ENCODE results near the gene SPATA32.

Gene SPATA32

DNA sequence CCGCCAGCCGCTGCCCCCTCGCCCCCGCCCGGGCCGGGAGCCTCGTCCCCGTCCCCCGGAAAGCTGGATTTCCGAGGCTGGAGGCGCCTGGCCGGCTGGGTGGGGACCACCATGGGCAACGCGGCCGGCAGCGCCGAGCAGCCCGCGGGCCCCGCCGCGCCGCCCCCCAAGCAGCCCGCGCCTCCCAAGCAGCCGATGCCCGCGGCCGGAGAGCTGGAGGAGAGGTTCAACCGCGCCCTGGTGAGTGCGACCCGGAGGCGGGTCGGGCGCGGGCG lies 39.9 kb downstream of the SPATA32 start:
- no peak overlapping the region for H3K4me3 ChIP-seq (replicated peaks; ENCODE audit: low read depth, low read length)
- no peak for DNase-seq (ENCODE audit: extremely low read depth, low read depth)
- TF ChIP-seq, protein P1, sequence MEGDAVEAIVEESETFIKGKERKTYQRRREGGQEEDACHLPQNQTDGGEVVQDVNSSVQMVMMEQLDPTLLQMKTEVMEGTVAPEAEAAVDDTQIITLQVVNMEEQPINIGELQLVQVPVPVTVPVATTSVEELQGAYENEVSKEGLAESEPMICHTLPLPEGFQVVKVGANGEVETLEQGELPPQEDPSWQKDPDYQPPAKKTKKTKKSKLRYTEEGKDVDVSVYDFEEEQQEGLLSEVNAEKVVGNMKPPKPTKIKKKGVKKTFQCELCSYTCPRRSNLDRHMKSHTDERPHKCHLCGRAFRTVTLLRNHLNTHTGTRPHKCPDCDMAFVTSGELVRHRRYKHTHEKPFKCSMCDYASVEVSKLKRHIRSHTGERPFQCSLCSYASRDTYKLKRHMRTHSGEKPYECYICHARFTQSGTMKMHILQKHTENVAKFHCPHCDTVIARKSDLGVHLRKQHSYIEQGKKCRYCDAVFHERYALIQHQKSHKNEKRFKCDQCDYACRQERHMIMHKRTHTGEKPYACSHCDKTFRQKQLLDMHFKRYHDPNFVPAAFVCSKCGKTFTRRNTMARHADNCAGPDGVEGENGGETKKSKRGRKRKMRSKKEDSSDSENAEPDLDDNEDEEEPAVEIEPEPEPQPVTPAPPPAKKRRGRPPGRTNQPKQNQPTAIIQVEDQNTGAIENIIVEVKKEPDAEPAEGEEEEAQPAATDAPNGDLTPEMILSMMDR (IDR thresholded peaks at IDR 0.05; ENCODE audit: low read depth, low read length, missing control alignments): no peak

DNA sequence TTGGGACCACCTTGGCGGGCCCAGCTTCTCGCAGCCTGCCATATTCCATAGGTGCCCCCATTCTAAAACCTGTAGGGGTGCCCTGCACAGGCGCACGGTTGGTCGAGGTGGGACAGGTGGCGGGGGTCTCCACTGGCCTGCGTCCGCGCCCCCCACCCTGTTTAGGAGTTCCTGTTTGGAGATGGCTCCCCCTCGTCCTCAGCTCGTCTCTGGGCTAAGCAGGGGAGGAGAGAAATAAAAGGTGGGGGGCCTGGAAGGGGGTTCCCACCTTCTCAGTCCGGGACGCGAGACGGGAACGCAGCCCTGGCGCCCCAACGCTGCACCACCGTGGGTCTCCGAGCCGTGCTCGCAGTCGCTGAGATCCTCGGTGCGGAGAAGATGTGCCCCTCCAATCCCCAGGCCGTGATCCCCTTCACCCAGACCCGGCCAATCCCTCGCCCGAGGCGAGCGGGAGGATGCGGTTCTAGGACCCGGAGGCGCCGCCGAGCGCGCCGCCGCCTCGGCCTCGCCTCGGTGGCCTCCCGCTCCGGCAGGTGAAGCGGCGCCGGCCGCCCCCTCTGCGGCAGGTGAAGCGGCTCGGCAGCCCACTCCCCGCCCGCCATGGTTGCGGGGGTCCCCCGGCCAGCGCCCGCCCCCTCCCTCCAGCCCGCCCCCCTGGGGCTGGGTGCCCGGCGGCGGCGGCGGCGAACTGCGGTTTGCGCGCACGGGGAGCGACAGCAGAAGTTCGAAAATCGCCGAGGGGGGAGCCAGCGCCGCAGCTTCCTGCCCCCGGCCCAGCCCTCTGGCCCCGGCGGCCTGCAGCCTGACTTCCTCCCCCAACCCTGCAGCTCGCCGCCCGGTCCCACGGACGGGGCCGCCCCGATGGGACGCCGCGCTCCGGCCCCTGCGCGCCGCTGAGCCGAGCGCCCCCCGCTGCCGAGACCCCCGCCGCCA lies 40.5 kb downstream of the SPATA32 start, which contains the start of gene FMNL1:
TSS of gene FMNL1 (plus strand) at position 805 of the 933 bp plus-strand sequence. CDS start 240 bp downstream, outside the sequence.
- no peak for DNase-seq (ENCODE audit: extremely low read depth, low read depth)
- TF ChIP-seq, protein P1 (IDR thresholded peaks at IDR 0.05; ENCODE audit: low read depth, low read length, missing control alignments): no peak
- H3K4me3 ChIP-seq (replicated peaks; ENCODE audit: low read depth, low read length): peak within 1 kb of the TSS; percentile 12; the same call in 1 of the 2 replicates

DNA sequence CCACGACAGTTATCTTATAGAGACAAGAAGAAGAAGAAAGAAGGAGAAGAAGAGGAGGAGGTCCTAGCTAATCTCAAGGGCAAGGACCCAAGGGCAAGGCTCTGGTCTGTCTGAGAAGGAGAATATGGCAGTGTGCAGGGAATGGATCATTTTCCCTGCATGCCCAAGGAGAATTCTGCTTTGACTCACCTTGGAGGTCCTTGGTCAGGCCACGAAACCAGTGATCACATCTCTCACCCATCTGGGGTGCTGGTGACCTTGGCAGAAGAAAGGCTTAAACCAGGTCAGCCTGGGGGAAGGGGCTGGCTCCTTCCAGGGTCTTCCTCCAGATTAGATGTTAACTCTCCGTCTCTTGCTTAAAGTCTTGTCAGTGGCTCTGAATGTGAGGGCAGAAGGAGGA lies 41.8 kb downstream of the SPATA32 start:
- no peak overlapping the region for H3K4me3 ChIP-seq (replicated peaks; ENCODE audit: low read depth, low read length)
- DNase-seq (ENCODE audit: extremely low read depth, low read depth): no peak
- TF ChIP-seq, protein P1 (IDR thresholded peaks at IDR 0.05; ENCODE audit: low read depth, low read length, missing control alignments): no peak

DNA sequence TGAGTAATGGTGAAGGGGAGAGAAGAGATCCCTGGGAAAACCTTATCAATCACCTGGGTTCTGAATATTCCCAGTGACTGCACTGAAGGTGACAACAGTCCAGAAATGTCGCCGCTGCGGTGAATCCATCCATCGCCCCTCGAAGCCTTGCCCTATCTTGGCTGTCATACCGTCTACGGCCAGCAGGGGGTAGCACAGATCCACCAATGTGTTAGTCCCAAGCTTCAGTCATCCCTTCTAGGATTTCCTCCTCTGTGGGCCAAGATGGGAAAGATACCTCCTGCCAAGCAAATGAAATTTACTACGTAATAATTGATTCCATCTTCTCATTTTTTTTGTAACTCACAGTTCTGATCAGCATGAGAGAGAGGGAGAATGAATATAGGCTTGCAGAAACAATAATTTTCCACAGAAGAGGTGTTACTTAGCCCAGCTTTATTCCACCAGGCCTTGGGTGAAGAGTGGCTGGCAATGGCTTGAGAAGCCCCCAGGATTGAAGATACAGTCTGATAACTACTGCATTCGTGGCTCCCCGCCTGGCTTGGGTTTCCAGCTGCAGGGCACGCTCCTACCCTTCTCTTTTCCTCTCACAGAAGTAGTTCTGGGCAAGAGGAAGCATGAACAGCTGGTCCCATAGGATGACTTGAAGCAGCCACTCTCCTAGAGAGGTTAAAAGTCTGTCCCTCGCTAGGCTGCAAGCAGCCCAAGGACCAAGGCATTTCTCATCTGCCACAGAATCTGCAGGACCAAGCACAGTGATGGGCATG lies 42.8 kb downstream of the SPATA32 start:
- H3K4me3 ChIP-seq (replicated peaks; ENCODE audit: low read depth, low read length): no peak overlapping the region
- TF ChIP-seq, protein P1 (IDR thresholded peaks at IDR 0.05; ENCODE audit: low read depth, low read length, missing control alignments): peak; percentile 94
- DNase-seq (ENCODE audit: extremely low read depth, low read depth): peak; percentile 72
